ENCODE results near the gene GPN1.

- no peak for TF ChIP-seq POLR2AphosphoS5 (IDR thresholded peaks at IDR 0.05; ENCODE audit: low read depth, low read length)
- no peak for TF ChIP-seq POLR2A (IDR thresholded peaks at IDR 0.05; ENCODE audit: low read depth, low read length)
- TF ChIP-seq TAF1 (IDR thresholded peaks at IDR 0.05; ENCODE audit: borderline replicate concordance, low read depth, low read length), result no peak
Observed at GRCh38 chr2:27606611-27607010, 22.2 kb upstream of the GPN1 start.
